ENCODE measurements around the gene PLCG2. TPM values are rescaled to one million over a fixed set of nuclear protein-coding genes. Genes with fewer than 3 reads are reported as not detected.

Gene PLCG2
- total and polyA plus RNA-seq, 2 of the 8 experiments (the other 6 are each of a cell fraction or from before 2014, with no cell fraction given): 6.1 to 6.9 TPM

GRCh38 chr16:81864646-81865382 is 85.7 kb downstream of the PLCG2 start (continued):
- TF ChIP-seq SUZ12 (IDR thresholded peaks at IDR 0.05; ENCODE audit: low read length) (no peak), MAX (IDR thresholded peaks at IDR 0.05) (no peak)
- TF ChIP-seq, protein P1, sequence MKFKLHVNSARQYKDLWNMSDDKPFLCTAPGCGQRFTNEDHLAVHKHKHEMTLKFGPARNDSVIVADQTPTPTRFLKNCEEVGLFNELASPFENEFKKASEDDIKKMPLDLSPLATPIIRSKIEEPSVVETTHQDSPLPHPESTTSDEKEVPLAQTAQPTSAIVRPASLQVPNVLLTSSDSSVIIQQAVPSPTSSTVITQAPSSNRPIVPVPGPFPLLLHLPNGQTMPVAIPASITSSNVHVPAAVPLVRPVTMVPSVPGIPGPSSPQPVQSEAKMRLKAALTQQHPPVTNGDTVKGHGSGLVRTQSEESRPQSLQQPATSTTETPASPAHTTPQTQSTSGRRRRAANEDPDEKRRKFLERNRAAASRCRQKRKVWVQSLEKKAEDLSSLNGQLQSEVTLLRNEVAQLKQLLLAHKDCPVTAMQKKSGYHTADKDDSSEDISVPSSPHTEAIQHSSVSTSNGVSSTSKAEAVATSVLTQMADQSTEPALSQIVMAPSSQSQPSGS (IDR thresholded peaks at IDR 0.05; ENCODE audit: low read length): no peak
- TF ChIP-seq, protein P2, sequence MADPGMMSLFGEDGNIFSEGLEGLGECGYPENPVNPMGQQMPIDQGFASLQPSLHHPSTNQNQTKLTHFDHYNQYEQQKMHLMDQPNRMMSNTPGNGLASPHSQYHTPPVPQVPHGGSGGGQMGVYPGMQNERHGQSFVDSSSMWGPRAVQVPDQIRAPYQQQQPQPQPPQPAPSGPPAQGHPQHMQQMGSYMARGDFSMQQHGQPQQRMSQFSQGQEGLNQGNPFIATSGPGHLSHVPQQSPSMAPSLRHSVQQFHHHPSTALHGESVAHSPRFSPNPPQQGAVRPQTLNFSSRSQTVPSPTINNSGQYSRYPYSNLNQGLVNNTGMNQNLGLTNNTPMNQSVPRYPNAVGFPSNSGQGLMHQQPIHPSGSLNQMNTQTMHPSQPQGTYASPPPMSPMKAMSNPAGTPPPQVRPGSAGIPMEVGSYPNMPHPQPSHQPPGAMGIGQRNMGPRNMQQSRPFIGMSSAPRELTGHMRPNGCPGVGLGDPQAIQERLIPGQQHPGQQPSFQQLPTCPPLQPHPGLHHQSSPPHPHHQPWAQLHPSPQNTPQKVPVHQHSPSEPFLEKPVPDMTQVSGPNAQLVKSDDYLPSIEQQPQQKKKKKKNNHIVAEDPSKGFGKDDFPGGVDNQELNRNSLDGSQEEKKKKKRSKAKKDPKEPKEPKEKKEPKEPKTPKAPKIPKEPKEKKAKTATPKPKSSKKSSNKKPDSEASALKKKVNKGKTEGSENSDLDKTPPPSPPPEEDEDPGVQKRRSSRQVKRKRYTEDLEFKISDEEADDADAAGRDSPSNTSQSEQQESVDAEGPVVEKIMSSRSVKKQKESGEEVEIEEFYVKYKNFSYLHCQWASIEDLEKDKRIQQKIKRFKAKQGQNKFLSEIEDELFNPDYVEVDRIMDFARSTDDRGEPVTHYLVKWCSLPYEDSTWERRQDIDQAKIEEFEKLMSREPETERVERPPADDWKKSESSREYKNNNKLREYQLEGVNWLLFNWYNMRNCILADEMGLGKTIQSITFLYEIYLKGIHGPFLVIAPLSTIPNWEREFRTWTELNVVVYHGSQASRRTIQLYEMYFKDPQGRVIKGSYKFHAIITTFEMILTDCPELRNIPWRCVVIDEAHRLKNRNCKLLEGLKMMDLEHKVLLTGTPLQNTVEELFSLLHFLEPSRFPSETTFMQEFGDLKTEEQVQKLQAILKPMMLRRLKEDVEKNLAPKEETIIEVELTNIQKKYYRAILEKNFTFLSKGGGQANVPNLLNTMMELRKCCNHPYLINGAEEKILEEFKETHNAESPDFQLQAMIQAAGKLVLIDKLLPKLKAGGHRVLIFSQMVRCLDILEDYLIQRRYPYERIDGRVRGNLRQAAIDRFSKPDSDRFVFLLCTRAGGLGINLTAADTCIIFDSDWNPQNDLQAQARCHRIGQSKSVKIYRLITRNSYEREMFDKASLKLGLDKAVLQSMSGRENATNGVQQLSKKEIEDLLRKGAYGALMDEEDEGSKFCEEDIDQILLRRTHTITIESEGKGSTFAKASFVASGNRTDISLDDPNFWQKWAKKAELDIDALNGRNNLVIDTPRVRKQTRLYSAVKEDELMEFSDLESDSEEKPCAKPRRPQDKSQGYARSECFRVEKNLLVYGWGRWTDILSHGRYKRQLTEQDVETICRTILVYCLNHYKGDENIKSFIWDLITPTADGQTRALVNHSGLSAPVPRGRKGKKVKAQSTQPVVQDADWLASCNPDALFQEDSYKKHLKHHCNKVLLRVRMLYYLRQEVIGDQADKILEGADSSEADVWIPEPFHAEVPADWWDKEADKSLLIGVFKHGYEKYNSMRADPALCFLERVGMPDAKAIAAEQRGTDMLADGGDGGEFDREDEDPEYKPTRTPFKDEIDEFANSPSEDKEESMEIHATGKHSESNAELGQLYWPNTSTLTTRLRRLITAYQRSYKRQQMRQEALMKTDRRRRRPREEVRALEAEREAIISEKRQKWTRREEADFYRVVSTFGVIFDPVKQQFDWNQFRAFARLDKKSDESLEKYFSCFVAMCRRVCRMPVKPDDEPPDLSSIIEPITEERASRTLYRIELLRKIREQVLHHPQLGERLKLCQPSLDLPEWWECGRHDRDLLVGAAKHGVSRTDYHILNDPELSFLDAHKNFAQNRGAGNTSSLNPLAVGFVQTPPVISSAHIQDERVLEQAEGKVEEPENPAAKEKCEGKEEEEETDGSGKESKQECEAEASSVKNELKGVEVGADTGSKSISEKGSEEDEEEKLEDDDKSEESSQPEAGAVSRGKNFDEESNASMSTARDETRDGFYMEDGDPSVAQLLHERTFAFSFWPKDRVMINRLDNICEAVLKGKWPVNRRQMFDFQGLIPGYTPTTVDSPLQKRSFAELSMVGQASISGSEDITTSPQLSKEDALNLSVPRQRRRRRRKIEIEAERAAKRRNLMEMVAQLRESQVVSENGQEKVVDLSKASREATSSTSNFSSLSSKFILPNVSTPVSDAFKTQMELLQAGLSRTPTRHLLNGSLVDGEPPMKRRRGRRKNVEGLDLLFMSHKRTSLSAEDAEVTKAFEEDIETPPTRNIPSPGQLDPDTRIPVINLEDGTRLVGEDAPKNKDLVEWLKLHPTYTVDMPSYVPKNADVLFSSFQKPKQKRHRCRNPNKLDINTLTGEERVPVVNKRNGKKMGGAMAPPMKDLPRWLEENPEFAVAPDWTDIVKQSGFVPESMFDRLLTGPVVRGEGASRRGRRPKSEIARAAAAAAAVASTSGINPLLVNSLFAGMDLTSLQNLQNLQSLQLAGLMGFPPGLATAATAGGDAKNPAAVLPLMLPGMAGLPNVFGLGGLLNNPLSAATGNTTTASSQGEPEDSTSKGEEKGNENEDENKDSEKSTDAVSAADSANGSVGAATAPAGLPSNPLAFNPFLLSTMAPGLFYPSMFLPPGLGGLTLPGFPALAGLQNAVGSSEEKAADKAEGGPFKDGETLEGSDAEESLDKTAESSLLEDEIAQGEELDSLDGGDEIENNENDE (IDR thresholded peaks at IDR 0.05; ENCODE audit: insufficient replicate concordance, low read length): no peak
